Erythroblast (primary cell): ENCODE data around the gene DEXI.

ENCODE experiments used
- GATA1 ChIP-seq: IDR thresholded peaks from 2 replicates; pipeline ENCODE4 v1.6.1; 2011; ENCODE audit warnings: low read depth, mild to moderate bottlenecking, control low read depth, low read length, moderate library complexity
- POLR2A ChIP-seq: IDR thresholded peaks from 2 replicates; pipeline ENCODE4 v1.6.1; 2011; ENCODE audit warnings: mild to moderate bottlenecking, low read length

DNA sequence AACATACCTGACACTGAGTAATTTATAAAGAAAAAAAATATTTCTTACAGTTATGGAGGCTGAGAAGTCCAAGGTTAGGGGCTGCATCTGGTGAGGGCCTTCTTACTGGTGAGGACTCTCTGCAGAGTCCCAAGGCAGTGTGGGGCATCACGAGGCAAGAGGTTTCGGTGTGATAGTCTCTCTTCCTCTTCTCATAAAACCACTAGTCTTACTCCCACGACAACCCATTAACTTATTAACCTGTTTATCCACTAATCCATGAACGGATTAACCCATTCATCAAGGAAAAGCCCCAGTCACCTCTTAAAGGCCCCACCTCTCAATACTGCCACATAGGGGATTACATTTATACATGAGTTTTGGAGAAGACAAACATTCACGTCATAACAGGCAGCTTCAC lies 45.1 kb downstream of the DEXI start:
- no peak for TF ChIP-seq POLR2A
- TF ChIP-seq GATA1: no peak
